OCI-LY7 (cell line): Measurements from ENCODE around the gene SELENBP1. TPM values are rescaled to one million over a fixed set of nuclear protein-coding genes. Genes with fewer than 3 reads are reported as not detected.

Experiments used
- BruUV-seq: library from RNA; stranded (reverse); fragments of 400-500 nt; replicated peaks from 2 replicates; lab custom pipeline; 2021; lab: Mats Ljungman, UMichigan
- CTCF ChIA-PET: fragments of 300-600 bp; sonication (Branson Sonifier 250); formaldehyde crosslinking; loops from one replicate; lab custom pipeline; 2022; ENCODE audit warnings: antibody characterized with exemption; ENCODE audit not compliant: unreplicated experiment; lab: Charles Lee
- POLR2A ChIA-PET: fragments of 300-600 bp; sonication (Branson Sonifier 250); formaldehyde crosslinking; loops from one replicate; lab custom pipeline; 2022; ENCODE audit warnings: antibody characterized with exemption; lab: Charles Lee
- DNase-seq: peaks from one replicate; pipeline ENCODE4 v3.0.0-alpha.2; 2015; ENCODE audit warnings: low spot score
- H2AFZ ChIP-seq: fragments of 200-600 bp; sonication (generic), shearing (Covaris generic); 2 replicates; pipeline ENCODE4 v1.6.1; 2014; ENCODE audit warnings: mild to moderate bottlenecking, antibody characterized with exemption, low read length, moderate library complexity
- H3K27ac ChIP-seq: fragments of 200-600 bp; sonication (generic); 2 replicates; pipeline ENCODE4 v1.5.1; 2014; ENCODE audit warnings: mixed run types, low read depth, mild to moderate bottlenecking, moderate library complexity, low read length, inconsistent platforms; ENCODE audit not compliant: poor library complexity, severe bottlenecking
- H3K36me3 ChIP-seq: fragments of 200-600 bp; sonication (generic); 2 replicates; pipeline ENCODE4 v1.6.1; 2014; ENCODE audit warnings: mild to moderate bottlenecking, antibody characterized with exemption, low read length, moderate library complexity, mixed read lengths; ENCODE audit not compliant: insufficient read depth
- H3K4me1 ChIP-seq: fragments of 200-600 bp; sonication (generic); 2 replicates; pipeline ENCODE4 v1.5.1; 2014; ENCODE audit warnings: mild to moderate bottlenecking, low read length; ENCODE audit not compliant: insufficient read depth, poor library complexity, severe bottlenecking
- H3K4me2 ChIP-seq: fragments of 200-600 bp; sonication (generic); 2 replicates; pipeline ENCODE4 v1.6.1; 2014; ENCODE audit warnings: mild to moderate bottlenecking, low read length
- H3K4me3 ChIP-seq: fragments of 200-600 bp; sonication (generic); 2 replicates; pipeline ENCODE4 v1.5.1; 2014; ENCODE audit warnings: mild to moderate bottlenecking, low read depth, low read length; ENCODE audit not compliant: poor library complexity, severe bottlenecking
- H3K79me2 ChIP-seq: fragments of 200-600 bp; sonication (generic); 2 replicates; pipeline ENCODE4 v1.6.1; 2016; ENCODE audit warnings: low read depth, mild to moderate bottlenecking, low read length, moderate library complexity, mixed read lengths; ENCODE audit not compliant: insufficient read depth
- H3K9me2 ChIP-seq: fragments of 200-600 bp; sonication (generic); 2 replicates; pipeline ENCODE4 v1.6.1; 2016; ENCODE audit warnings: mild to moderate bottlenecking, low read length, mixed read lengths; ENCODE audit not compliant: insufficient read depth
- H3K9me3 ChIP-seq: fragments of 200-600 bp; sonication (generic); 2 replicates; pipeline ENCODE4 v1.6.1; 2014; ENCODE audit warnings: mild to moderate bottlenecking, mixed run types, low read length, mixed read lengths
- H4K20me1 ChIP-seq: fragments of 200-600 bp; sonication (generic); 2 replicates; pipeline ENCODE4 v1.6.1; 2014; ENCODE audit warnings: mild to moderate bottlenecking, antibody characterized with exemption, low read length, moderate library complexity, mixed read lengths; ENCODE audit not compliant: insufficient read depth
- EZH2phosphoT487 ChIP-seq: fragments of 200-600 bp; sonication (generic); IDR thresholded peaks from 2 replicates; pipeline ENCODE4 v1.6.1; 2018; ENCODE audit warnings: low read depth, borderline replicate concordance, mild to moderate bottlenecking, mixed run types, antibody characterized with exemption, low read length, moderate library complexity, mixed read lengths
- intact Hi-C: fragments of 100-400 bp; cut with micrococcal nuclease; formaldehyde crosslinking; loops from one replicate; pipeline ENCODE4 v1.10.0; 2022; ENCODE audit not compliant: unreplicated experiment
- total RNA-seq, 2 experiments: library from RNA; depleted of rRNA in 1 of 2; stranded (reverse); fragments of >200 nt in 1 of 2; shearing (Covaris generic) in 1 of 2; gene quantifications; 2 replicates each; pipeline ENCODE4 v1.2.3, GENCODE V29; 2014 to 2022
- TF ChIP-seq, protein P1 (sequence below): fragments of 200-600 bp; sonication (generic); conservative IDR thresholded peaks from 2 replicates; pipeline ENCODE4 v1.5.1; 2014; ENCODE audit warnings: mild to moderate bottlenecking, antibody characterized with exemption, low read length, moderate library complexity, mixed read lengths

Gene SELENBP1
- total RNA-seq, 2 experiments from 2014 or later = not detected

DNA sequence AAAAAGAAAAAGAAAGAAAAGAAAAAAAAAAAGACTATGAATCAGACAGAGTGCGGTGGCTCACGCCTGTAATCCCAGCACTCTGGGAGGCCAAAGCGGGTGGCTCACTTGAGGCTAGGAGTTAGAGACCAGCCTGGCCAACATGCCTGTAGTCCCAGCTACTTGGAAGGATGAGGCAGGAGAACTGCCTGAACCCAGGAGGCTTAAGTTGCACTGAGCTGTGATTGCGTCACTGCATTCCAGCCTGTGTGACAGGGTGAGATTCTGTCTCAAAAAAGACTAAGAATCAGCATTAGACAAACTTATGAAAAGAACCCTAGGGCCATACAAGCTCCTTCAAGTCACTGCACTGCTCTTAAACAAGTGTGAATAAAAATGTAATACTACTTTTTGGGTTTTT, 43.7 kb upstream of the SELENBP1 start:
- Histone ChIP-seq H4K20me1 (0 out of 2 replicates have a peak, but pooled peaks cover 5% of the 10 kb centered on the region), H3K4me3 (no peak overlapping the region), H3K79me2 (no peaks in the 10 kb centered on the region), H3K27ac (no peak overlapping the region), H3K9me3 (no peaks in the 10 kb centered on the region), H3K36me3 (peaks cover 91% of the 10 kb centered on the region), H3K4me2 (no peak overlapping the region), H3K4me1 (no peaks in the 10 kb centered on the region), H3K9me2 (no peaks in the 10 kb centered on the region), H2AFZ (no peak overlapping the region)
- DNase-seq = no peak
- ChIA-PET CTCF (no interaction called here), POLR2A (interaction anchor here (0.6 to 0.7 kb wide), 3 partner anchors 38 to 179 kb away, joined by 3 to 4 read pairs (median 3); partner anchors contain the start of gene ZNF687)
- TF ChIP-seq, protein P1, sequence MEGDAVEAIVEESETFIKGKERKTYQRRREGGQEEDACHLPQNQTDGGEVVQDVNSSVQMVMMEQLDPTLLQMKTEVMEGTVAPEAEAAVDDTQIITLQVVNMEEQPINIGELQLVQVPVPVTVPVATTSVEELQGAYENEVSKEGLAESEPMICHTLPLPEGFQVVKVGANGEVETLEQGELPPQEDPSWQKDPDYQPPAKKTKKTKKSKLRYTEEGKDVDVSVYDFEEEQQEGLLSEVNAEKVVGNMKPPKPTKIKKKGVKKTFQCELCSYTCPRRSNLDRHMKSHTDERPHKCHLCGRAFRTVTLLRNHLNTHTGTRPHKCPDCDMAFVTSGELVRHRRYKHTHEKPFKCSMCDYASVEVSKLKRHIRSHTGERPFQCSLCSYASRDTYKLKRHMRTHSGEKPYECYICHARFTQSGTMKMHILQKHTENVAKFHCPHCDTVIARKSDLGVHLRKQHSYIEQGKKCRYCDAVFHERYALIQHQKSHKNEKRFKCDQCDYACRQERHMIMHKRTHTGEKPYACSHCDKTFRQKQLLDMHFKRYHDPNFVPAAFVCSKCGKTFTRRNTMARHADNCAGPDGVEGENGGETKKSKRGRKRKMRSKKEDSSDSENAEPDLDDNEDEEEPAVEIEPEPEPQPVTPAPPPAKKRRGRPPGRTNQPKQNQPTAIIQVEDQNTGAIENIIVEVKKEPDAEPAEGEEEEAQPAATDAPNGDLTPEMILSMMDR = no peak
- no peak for TF ChIP-seq EZH2phosphoT487
- intact Hi-C loops = no loop called here
- no TSS peak for BruUV-seq

DNA sequence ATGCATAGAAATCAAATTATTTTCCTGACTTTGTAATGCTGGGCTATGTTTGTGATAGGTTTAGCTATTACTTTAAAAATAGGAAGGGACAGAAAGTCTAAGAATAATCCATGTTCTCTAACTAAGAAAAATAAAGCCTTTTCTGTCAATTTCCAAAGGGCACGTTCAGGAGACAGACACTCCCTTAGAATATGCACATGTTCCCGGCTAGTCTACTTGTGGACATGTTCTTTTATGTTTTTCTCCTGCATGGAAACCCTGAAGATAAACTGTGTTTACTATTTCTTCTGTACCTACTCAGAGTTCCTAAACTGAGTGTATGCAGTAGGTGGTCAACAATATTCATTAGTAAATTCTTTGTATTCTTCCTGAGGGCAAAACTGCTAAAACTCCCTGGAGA, 39.4 kb upstream of the SELENBP1 start:
- BruUV-seq = no TSS peak
- Histone ChIP-seq H3K9me3 (no peaks in the 10 kb centered on the region), H2AFZ (no peak overlapping the region), H3K27ac (no peak overlapping the region), H3K4me1 (no peaks in the 10 kb centered on the region), H3K4me2 (no peak overlapping the region), H4K20me1 (0 out of 2 replicates have a peak, but pooled peaks cover 5% of the 10 kb centered on the region), H3K79me2 (no peaks in the 10 kb centered on the region), H3K9me2 (no peaks in the 10 kb centered on the region), H3K36me3 (peaks cover 97% of the 10 kb centered on the region), H3K4me3 (no peak overlapping the region)
- ChIA-PET POLR2A (interaction anchor here (1.0 kb wide), 1 partner anchor 8 kb away, joined by 3 read pairs; no protein-coding TSS in a partner anchor), CTCF (no interaction called here)
- intact Hi-C loops = no loop called here
- no peak for TF ChIP-seq EZH2phosphoT487
- TF ChIP-seq, protein P1 = no peak
- DNase-seq = no peak

DNA sequence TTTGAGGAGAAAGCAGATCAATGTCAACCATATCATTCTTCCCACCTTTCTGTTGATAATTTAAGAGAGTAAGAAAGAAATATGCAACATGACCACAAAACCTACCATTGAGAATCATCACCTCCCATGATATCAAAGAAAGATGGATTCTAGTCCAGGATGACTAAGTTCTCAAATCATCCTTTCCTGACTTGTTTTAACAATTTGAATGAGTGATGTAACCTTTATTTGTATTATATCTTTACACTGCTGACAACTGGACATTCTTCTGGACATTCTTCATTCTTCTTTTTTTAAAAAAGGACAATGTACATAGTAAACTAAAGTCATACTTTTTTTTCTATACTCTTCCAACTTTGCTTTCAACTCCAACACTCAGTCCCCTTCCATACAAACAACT, 36.4 kb upstream of the SELENBP1 start:
- Histone ChIP-seq H3K4me2 (no peak overlapping the region), H3K9me3 (no peaks in the 10 kb centered on the region), H3K36me3 (peaks cover 97% of the 10 kb centered on the region), H3K79me2 (no peaks in the 10 kb centered on the region), H4K20me1 (0 out of 2 replicates have a peak, but pooled peaks cover 5% of the 10 kb centered on the region), H3K27ac (no peak overlapping the region), H3K9me2 (no peaks in the 10 kb centered on the region), H2AFZ (no peak overlapping the region), H3K4me1 (no peaks in the 10 kb centered on the region), H3K4me3 (no peak overlapping the region)
- BruUV-seq = no TSS peak
- intact Hi-C loops = no loop called here
- ChIA-PET POLR2A (interaction anchor here (0.6 kb wide), 1 partner anchor 804 kb away, joined by 3 read pairs; no protein-coding TSS in a partner anchor), CTCF (no interaction called here)
- DNase-seq = no peak
- no peak for TF ChIP-seq EZH2phosphoT487
